HFF-Myc (cell line): ENCODE results near the gene EPHB2.

Experiments
- DNase-seq: peaks from one replicate; pipeline ENCODE4 v3.0.0-alpha.2; 2011; ENCODE audit warnings: low read depth; ENCODE audit errors: extremely low read depth
- H3K4me3 ChIP-seq: replicated peaks from 2 replicates; pipeline ENCODE4 v1.5.1; 2011; ENCODE audit warnings: low read depth, mild to moderate bottlenecking, control low read depth, low read length
- TF ChIP-seq, protein P1 (sequence below): IDR thresholded peaks from 2 replicates; pipeline ENCODE4 v1.5.1; 2012; ENCODE audit warnings: mild to moderate bottlenecking, low read depth, low read length, control low read depth; ENCODE audit errors: missing control alignments

EPHB2 gene

GRCh38 chr1:22888320-22889075 is 177.9 kb downstream of the EPHB2 start:
- H3K4me3 ChIP-seq, result no peak overlapping the region
- TF ChIP-seq, protein P1, sequence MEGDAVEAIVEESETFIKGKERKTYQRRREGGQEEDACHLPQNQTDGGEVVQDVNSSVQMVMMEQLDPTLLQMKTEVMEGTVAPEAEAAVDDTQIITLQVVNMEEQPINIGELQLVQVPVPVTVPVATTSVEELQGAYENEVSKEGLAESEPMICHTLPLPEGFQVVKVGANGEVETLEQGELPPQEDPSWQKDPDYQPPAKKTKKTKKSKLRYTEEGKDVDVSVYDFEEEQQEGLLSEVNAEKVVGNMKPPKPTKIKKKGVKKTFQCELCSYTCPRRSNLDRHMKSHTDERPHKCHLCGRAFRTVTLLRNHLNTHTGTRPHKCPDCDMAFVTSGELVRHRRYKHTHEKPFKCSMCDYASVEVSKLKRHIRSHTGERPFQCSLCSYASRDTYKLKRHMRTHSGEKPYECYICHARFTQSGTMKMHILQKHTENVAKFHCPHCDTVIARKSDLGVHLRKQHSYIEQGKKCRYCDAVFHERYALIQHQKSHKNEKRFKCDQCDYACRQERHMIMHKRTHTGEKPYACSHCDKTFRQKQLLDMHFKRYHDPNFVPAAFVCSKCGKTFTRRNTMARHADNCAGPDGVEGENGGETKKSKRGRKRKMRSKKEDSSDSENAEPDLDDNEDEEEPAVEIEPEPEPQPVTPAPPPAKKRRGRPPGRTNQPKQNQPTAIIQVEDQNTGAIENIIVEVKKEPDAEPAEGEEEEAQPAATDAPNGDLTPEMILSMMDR, result no peak
- DNase-seq, result no peak

- TF ChIP-seq, protein P1, result peak; percentile 72
- no peak for DNase-seq
Observed at GRCh38 chr1:22889213-22889827, 178.7 kb downstream of the EPHB2 start.

DNA sequence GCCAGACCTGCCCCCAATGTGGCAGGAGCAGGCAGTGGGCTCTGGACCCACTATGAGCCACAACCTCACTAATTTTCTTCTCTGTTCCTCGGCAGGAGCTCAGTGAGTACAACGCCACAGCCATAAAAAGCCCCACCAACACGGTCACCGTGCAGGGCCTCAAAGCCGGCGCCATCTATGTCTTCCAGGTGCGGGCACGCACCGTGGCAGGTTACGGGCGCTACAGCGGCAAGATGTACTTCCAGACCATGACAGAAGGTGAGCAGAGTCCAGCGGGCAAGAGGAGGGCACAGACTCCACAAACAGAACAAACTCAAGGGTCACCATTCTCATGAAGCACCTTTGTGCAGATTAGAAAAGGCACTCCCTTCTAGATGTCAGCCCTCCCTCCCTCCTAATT is 182.2 kb downstream of the EPHB2 start:
- DNase-seq, result no peak
- TF ChIP-seq, protein P1, result no peak
- H3K4me3 ChIP-seq, result no peak overlapping the region

More at GRCh38 chr1:22889213-22889827, 178.7 kb downstream of the EPHB2 start:
- no peak overlapping the region for H3K4me3 ChIP-seq

DNA sequence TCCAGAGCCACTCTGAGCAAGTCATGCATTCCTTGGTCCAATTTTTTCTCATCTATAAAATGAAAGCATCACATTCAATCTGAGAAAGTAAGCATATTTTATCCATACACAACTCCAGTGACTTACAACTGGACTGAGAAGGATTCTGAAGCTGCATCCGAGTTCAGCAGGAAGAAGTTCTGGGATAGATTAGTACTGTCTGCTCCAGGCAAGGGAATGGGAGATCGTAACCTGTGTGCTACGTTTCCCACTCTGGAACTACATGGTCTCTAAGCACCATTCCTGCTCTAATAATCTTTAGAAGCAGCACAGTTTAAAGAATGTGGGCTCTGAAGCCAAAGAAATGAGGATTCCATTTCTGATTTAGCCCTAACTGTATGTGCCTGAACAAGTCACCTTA is 182.7 kb downstream of the EPHB2 start:
- TF ChIP-seq, protein P1, result no peak
- DNase-seq, result no peak
- H3K4me3 ChIP-seq, result no peak overlapping the region

GRCh38 chr1:22895357-22895756 is 184.7 kb downstream of the EPHB2 start:
- no peak overlapping the region for H3K4me3 ChIP-seq
- TF ChIP-seq, protein P1, result no peak
- DNase-seq, result no peak

DNA sequence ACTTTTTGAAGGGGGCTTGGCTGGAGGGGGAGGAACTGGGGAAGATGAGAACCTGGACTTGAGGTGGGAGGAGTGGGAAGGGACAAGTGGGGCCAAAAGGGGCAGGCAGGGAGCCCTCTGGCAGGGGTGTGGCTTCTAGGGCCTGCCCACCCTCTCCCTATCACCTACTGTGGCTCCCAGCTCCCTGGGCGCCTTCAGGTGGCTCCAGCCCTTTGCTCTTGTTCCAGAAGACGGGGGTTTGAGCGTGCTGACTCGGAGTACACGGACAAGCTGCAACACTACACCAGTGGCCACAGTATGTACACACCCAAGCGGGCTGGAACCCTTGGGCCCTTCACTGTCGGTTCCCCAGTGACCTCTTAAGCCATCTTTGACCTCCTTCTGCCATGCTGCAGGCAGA is 185.5 kb downstream of the EPHB2 start:
- TF ChIP-seq, protein P1, result no peak
- no peak overlapping the region for H3K4me3 ChIP-seq
- no peak for DNase-seq
